WTC11 (cell line): ENCODE data around the gene AP3B2. TPM values are rescaled to one million over a fixed set of nuclear protein-coding genes. Genes with fewer than 3 reads are reported as not detected.

Experiments
- ATAC-seq: fragments of 200-7000 bp; cut with Tn5 transposase; 2 replicates; pipeline ENCODE4 v1.10.0; 2021; ENCODE audit warnings: mild to moderate bottlenecking, moderate library complexity
- CTCF ChIA-PET: fragments of 300-600 bp; sonication (Branson Sonifier 250); formaldehyde crosslinking; loops from one replicate; lab custom pipeline; 2021; ENCODE audit warnings: antibody characterized with exemption; lab: Charles Lee
- POLR2A ChIA-PET: fragments of 350-600 bp; sonication (Branson Sonifier 250); formaldehyde crosslinking; loops from one replicate; lab custom pipeline; 2021; ENCODE audit warnings: antibody characterized with exemption; lab: Charles Lee
- DNase-seq: peaks from one replicate; pipeline ENCODE4 v3.0.0; 2021; ENCODE audit warnings: low spot score
- H3K27ac Mint-ChIP-seq: 2 replicates; pipeline ENCODE4 v1.8.0; 2021; ENCODE audit warnings: mixed read lengths
- H3K27me3 Mint-ChIP-seq: 2 replicates; pipeline ENCODE4 v1.8.0; 2021; ENCODE audit warnings: low read depth, mild to moderate bottlenecking, moderate library complexity, mixed read lengths
- H3K36me3 Mint-ChIP-seq: 2 replicates; pipeline ENCODE4 v1.8.0; 2021; ENCODE audit warnings: mixed read lengths
- H3K4me1 Mint-ChIP-seq: 2 replicates; pipeline ENCODE4 v1.8.0; 2022; ENCODE audit warnings: mixed read lengths
- H3K4me3 Mint-ChIP-seq: 2 replicates; pipeline ENCODE4 v1.8.0; 2021; ENCODE audit warnings: mild to moderate bottlenecking, moderate library complexity, mixed read lengths
- H3K9me3 Mint-ChIP-seq: 2 replicates; pipeline ENCODE4 v1.8.0; 2021; ENCODE audit warnings: mixed read lengths
- CBFB ChIP-seq: sonication (generic); formaldehyde crosslinking; IDR thresholded peaks from 2 replicates; pipeline ENCODE4 v1.8.1; 2022; ENCODE audit warnings: mild to moderate bottlenecking, low read depth, missing genetic modification reagents
- FOXP1 ChIP-seq: sonication (generic); formaldehyde crosslinking; IDR thresholded peaks from 2 replicates; pipeline ENCODE4 v1.8.0; 2022; ENCODE audit warnings: missing genetic modification reagents, mild to moderate bottlenecking, moderate library complexity, borderline replicate concordance
- GTF2I ChIP-seq: fragments of 250-450 bp; sonication (Bioruptor Pico); conservative IDR thresholded peaks from 2 replicates; pipeline ENCODE4 v1.4.0; 2021; ENCODE audit warnings: mild to moderate bottlenecking
- NFYB ChIP-seq: sonication (generic); formaldehyde crosslinking; conservative IDR thresholded peaks from 2 replicates; pipeline ENCODE4 v1.8.0; 2022; ENCODE audit warnings: low read depth, missing genetic modification reagents
- NR1H2 ChIP-seq: sonication (generic); formaldehyde crosslinking; IDR thresholded peaks from 2 replicates; pipeline ENCODE4 v1.9.0; 2021; ENCODE audit warnings: mild to moderate bottlenecking, moderate library complexity, missing genetic modification reagents
- NR2C2 ChIP-seq: sonication (generic); formaldehyde crosslinking; IDR thresholded peaks from 2 replicates; pipeline ENCODE4 v1.8.0; 2022; ENCODE audit warnings: mild to moderate bottlenecking, missing genetic modification reagents
- PREB ChIP-seq: sonication (generic); formaldehyde crosslinking; IDR thresholded peaks from 2 replicates; pipeline ENCODE4 v1.8.1; 2022; ENCODE audit warnings: mild to moderate bottlenecking, missing genetic modification reagents, moderate library complexity, borderline replicate concordance
- SMAD4 ChIP-seq: sonication (generic); formaldehyde crosslinking; IDR thresholded peaks from 2 replicates; pipeline ENCODE4 v1.8.0; 2022; ENCODE audit warnings: mild to moderate bottlenecking, missing genetic modification reagents
- SP1 ChIP-seq: sonication (generic); formaldehyde crosslinking; conservative IDR thresholded peaks from 2 replicates; pipeline ENCODE4 v1.8.1; 2022; ENCODE audit warnings: missing genetic modification reagents
- ZNF532 ChIP-seq: fragments of 250-450 bp; sonication (Bioruptor Pico); IDR thresholded peaks from 2 replicates; pipeline ENCODE4 v1.9.0; 2021; ENCODE audit warnings: mild to moderate bottlenecking, borderline replicate concordance
- total RNA-seq: library from RNA; stranded (reverse); gene quantifications from 3 replicates; pipeline ENCODE4 v1.2.3, GENCODE V29; 2021
- TF ChIP-seq, protein P1 (sequence below): sonication (generic); formaldehyde crosslinking; IDR thresholded peaks from 2 replicates; pipeline ENCODE4 v1.8.1; 2023; ENCODE audit warnings: mild to moderate bottlenecking, moderate library complexity, missing genetic modification reagents
- TF ChIP-seq, protein P2 (sequence below): fragments of 250-450 bp; sonication (Bioruptor Pico); IDR thresholded peaks from 2 replicates; pipeline ENCODE4 v2.1.2; 2022; ENCODE audit warnings: mild to moderate bottlenecking, moderate library complexity
- TF ChIP-seq, protein P3 (sequence below): sonication (generic); formaldehyde crosslinking; IDR thresholded peaks from 2 replicates; pipeline ENCODE4 v1.8.0; 2023; ENCODE audit warnings: missing genetic modification reagents, mild to moderate bottlenecking, borderline replicate concordance

Gene AP3B2
- total RNA-seq, 1 experiment from 2014 or later, result 17.7 TPM

- TF ChIP-seq, protein P1, sequence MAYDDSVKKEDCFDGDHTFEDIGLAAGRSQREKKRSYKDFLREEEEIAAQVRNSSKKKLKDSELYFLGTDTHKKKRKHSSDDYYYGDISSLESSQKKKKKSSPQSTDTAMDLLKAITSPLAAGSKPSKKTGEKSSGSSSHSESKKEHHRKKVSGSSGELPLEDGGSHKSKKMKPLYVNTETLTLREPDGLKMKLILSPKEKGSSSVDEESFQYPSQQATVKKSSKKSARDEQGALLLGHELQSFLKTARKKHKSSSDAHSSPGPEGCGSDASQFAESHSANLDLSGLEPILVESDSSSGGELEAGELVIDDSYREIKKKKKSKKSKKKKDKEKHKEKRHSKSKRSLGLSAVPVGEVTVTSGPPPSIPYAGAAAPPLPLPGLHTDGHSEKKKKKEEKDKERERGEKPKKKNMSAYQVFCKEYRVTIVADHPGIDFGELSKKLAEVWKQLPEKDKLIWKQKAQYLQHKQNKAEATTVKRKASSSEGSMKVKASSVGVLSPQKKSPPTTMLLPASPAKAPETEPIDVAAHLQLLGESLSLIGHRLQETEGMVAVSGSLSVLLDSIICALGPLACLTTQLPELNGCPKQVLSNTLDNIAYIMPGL (CRISPR knock-in tag), result no peak
These were observed 84.5 kb downstream of the AP3B2 start (continued) for GRCh38 chr15:82625136-82625535.

- CTCF ChIA-PET, result interaction anchor here (1.2 kb wide), 1 partner anchor 94 kb away, joined by 5 read pairs; no protein-coding TSS in a partner anchor
- H3K36me3 Mint-ChIP-seq, result no peaks in the 10 kb centered on the region
These were observed 85.2 kb downstream of the AP3B2 start for GRCh38 chr15:82624438-82624837.

More at GRCh38 chr15:82624438-82624837, 85.2 kb downstream of the AP3B2 start:
- Mint-ChIP-seq H3K27ac (no peak overlapping the region), H3K4me3 (no peak overlapping the region), H3K9me3 (no peaks in the 10 kb centered on the region), H3K4me1 (no peaks in the 10 kb centered on the region), H3K27me3 (no peaks in the 10 kb centered on the region)
- POLR2A ChIA-PET, result no interaction called here
- no peak for ATAC-seq
- no peak for DNase-seq
- no peak for TF ChIP-seq SP1 (CRISPR knock-in tag)
- no peak for TF ChIP-seq GTF2I
- no peak for TF ChIP-seq FOXP1
- no peak for TF ChIP-seq NFYB
- no peak for TF ChIP-seq NR1H2
- TF ChIP-seq, protein P2, sequence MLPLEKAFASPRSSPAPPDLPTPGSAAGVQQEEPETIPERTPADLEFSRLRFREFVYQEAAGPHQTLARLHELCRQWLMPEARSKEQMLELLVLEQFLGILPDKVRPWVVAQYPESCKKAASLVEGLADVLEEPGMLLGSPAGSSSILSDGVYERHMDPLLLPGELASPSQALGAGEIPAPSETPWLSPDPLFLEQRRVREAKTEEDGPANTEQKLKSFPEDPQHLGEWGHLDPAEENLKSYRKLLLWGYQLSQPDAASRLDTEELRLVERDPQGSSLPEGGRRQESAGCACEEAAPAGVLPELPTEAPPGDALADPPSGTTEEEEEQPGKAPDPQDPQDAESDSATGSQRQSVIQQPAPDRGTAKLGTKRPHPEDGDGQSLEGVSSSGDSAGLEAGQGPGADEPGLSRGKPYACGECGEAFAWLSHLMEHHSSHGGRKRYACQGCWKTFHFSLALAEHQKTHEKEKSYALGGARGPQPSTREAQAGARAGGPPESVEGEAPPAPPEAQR, result no peak
- no peak for TF ChIP-seq PREB (CRISPR knock-in tag)
- TF ChIP-seq SMAD4 (CRISPR knock-in tag), result no peak
- TF ChIP-seq CBFB (CRISPR knock-in tag), result no peak
- TF ChIP-seq, protein P3, sequence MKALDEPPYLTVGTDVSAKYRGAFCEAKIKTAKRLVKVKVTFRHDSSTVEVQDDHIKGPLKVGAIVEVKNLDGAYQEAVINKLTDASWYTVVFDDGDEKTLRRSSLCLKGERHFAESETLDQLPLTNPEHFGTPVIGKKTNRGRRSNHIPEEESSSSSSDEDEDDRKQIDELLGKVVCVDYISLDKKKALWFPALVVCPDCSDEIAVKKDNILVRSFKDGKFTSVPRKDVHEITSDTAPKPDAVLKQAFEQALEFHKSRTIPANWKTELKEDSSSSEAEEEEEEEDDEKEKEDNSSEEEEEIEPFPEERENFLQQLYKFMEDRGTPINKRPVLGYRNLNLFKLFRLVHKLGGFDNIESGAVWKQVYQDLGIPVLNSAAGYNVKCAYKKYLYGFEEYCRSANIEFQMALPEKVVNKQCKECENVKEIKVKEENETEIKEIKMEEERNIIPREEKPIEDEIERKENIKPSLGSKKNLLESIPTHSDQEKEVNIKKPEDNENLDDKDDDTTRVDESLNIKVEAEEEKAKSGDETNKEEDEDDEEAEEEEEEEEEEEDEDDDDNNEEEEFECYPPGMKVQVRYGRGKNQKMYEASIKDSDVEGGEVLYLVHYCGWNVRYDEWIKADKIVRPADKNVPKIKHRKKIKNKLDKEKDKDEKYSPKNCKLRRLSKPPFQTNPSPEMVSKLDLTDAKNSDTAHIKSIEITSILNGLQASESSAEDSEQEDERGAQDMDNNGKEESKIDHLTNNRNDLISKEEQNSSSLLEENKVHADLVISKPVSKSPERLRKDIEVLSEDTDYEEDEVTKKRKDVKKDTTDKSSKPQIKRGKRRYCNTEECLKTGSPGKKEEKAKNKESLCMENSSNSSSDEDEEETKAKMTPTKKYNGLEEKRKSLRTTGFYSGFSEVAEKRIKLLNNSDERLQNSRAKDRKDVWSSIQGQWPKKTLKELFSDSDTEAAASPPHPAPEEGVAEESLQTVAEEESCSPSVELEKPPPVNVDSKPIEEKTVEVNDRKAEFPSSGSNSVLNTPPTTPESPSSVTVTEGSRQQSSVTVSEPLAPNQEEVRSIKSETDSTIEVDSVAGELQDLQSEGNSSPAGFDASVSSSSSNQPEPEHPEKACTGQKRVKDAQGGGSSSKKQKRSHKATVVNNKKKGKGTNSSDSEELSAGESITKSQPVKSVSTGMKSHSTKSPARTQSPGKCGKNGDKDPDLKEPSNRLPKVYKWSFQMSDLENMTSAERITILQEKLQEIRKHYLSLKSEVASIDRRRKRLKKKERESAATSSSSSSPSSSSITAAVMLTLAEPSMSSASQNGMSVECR (CRISPR knock-in tag), result no peak
- TF ChIP-seq ZNF532, result no peak
- TF ChIP-seq NR2C2 (CRISPR knock-in tag), result no peak
